ENCODE data around the gene LRRC27.

LRRC27 gene

DNA sequence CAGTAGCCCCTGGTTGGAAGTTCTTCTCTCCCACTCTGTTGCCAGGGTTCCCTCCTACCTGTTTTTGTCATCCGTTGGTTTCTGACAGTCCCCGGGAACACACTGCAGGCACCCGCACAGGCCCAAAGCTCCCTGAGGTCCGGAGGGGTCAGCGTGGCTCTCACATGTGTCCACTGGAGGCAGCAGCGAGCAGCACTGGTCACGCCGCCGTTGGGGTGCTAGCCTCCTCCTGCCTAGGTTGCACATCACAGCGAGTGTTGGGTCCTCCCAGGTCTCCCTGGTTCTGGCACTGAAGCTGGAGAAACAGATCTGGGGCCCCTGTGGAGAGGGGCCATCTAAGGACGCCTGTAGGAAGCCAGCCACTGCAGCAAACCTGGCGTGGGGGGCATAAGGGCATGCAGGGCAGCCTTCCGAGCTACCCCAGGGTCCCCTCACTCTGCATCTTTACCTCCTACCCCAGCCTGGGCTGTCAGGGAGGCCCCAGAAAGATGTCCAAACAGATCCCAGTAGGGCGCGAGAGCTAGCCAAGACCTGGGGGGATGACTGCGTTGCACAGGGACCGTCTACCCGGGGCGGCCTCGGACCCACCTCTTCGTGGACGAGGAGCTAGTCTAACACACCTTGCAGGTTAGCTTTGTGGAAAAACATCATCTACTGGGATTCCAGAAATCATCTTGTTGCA lies 28.9 kb downstream of the LRRC27 start:
- Mint-ChIP-seq H3K27me3 (ENCODE audit: low read depth) (peaks cover 4% of the 10 kb centered on the region), H3K27ac (no peak overlapping the region), H3K4me1 (no peaks in the 10 kb centered on the region), H3K36me3 (ENCODE audit: low read depth) (peaks cover 29% of the 10 kb centered on the region), H3K9me3 (no peaks in the 10 kb centered on the region), H3K4me3 (no peak overlapping the region)
- TF ChIP-seq, protein P1, sequence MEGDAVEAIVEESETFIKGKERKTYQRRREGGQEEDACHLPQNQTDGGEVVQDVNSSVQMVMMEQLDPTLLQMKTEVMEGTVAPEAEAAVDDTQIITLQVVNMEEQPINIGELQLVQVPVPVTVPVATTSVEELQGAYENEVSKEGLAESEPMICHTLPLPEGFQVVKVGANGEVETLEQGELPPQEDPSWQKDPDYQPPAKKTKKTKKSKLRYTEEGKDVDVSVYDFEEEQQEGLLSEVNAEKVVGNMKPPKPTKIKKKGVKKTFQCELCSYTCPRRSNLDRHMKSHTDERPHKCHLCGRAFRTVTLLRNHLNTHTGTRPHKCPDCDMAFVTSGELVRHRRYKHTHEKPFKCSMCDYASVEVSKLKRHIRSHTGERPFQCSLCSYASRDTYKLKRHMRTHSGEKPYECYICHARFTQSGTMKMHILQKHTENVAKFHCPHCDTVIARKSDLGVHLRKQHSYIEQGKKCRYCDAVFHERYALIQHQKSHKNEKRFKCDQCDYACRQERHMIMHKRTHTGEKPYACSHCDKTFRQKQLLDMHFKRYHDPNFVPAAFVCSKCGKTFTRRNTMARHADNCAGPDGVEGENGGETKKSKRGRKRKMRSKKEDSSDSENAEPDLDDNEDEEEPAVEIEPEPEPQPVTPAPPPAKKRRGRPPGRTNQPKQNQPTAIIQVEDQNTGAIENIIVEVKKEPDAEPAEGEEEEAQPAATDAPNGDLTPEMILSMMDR (IDR thresholded peaks at IDR 0.05; ENCODE audit: unreplicated experiment in 3 of 3): peak; percentile 26 to 43 (median 42)

DNA sequence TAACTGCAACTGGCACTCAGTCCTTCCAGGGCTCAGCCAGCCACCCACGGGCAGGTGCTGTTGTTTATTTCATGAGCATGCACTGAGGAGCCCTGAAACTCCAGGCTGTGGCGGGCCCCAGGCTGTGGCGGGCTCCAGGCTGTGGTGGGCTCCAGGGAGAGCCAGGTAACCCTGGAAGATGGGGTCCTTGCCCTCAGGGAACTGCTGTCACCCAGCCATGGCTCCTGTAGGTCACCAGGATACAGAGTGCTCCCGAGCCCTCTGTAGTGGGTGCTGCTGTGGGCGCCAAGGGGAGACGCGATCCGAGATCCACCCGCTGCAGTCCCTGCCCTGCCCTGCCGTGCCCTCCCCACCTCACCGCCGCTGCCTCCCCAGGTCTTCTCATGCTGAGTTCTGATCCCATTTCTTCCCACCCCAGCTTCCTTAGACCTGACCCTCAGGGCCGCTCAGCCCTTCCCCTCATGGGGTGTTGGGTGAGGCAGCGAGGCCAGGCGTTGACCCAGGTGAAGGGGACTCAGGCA lies 29.6 kb downstream of the LRRC27 start:
- TF ChIP-seq, protein P1 (IDR thresholded peaks at IDR 0.05; ENCODE audit: unreplicated experiment in 3 of 3): no peak
- Mint-ChIP-seq H3K36me3 (ENCODE audit: low read depth) (peaks cover 29% of the 10 kb centered on the region), H3K4me1 (no peaks in the 10 kb centered on the region), H3K9me3 (no peaks in the 10 kb centered on the region), H3K27me3 (ENCODE audit: low read depth) (peaks cover 2% of the 10 kb centered on the region), H3K4me3 (no peak overlapping the region), H3K27ac (no peak overlapping the region)

DNA sequence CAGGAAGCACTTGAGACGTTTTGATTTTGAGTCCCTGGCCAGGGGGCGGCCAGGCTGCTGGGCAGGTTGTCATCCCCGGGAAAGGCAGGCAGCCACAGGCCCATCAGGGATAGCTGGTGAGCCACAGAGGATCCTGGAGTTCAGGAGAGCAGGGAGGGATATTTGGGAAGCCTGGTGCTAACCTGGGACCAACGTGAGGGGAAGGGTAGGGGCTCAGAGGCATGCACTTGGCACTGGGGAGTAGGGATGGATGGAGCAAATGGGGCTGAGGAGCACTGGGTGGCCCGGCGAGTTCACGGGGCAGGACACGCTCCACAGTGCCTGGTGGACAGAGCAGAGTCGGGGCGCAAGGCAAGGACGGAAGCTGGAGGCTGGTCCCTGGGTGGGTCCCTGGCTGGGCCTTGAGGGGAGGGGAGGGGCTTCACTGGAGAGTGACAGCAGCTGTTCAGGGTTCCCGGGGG lies 30.2 kb downstream of the LRRC27 start:
- TF ChIP-seq, protein P1 (IDR thresholded peaks at IDR 0.05; ENCODE audit: unreplicated experiment in 3 of 3): no peak
- Mint-ChIP-seq H3K27ac (no peak overlapping the region), H3K4me3 (no peak overlapping the region), H3K4me1 (no peaks in the 10 kb centered on the region), H3K27me3 (ENCODE audit: low read depth) (no peaks in the 10 kb centered on the region), H3K9me3 (no peaks in the 10 kb centered on the region), H3K36me3 (ENCODE audit: low read depth) (peaks cover 30% of the 10 kb centered on the region)

DNA sequence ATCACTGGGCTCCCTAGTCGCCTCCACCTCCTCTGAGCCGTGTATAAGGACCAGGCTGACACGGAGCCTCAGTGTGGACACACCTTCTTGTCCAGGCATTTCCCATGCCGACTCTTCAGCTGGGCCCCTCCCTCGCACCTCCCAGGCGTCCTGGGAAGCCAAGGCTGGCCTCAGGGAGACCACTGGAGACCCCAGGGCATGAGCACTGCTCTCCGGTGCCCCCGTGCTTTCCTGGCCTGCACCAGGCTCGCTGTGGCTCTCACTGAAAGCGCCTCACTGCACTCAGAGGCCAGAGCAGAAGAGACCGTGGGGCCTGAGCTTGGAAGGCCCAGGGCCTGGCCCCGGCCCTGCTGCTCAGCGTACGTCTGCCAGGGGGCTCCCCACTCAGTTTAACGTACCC lies 31.4 kb downstream of the LRRC27 start:
- no peaks in the 10 kb centered on the region for H3K27me3 Mint-ChIP-seq (ENCODE audit: low read depth)
- no peak overlapping the region for H3K27ac Mint-ChIP-seq
- H3K4me1 Mint-ChIP-seq: no peaks in the 10 kb centered on the region
- peaks cover 36% of the 10 kb centered on the region for H3K36me3 Mint-ChIP-seq (ENCODE audit: low read depth)
- no peaks in the 10 kb centered on the region for H3K9me3 Mint-ChIP-seq
- TF ChIP-seq, protein P1 (IDR thresholded peaks at IDR 0.05; ENCODE audit: unreplicated experiment in 3 of 3): no peak
- no peak overlapping the region for H3K4me3 Mint-ChIP-seq

DNA sequence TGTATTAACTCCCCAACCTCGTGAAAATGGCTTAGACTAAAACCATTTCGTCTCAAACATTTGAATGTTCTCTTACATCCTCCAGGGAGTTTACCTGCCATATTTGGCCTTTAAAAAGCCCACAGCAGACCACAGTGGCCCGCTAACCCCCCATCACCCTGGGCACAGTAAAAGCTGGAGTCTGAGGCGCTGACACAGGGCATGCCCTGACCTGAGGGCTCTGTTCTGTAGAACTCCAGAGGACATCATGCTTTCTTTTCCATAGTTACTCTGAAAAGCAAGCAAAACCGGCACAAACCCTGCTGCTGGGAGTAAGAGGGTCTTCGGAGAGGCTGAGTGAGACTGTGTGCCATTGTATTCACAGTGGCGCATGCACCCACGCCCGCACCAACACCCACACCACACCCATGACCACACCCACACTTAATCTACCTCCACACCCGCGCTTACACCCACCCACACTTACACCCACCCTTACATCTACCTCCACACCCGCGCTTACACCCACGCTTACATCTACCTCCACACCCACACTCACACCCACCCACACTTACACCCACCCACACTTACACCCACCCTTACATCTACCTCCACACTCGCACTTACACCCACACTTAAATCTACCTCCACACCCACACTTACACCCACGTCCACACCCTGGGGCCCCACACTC lies 32.1 kb downstream of the LRRC27 start:
- H3K4me3 Mint-ChIP-seq: no peak overlapping the region
- TF ChIP-seq, protein P1 (IDR thresholded peaks at IDR 0.05; ENCODE audit: unreplicated experiment in 3 of 3): no peak
- no peak overlapping the region for H3K27ac Mint-ChIP-seq
- H3K9me3 Mint-ChIP-seq: no peaks in the 10 kb centered on the region
- H3K27me3 Mint-ChIP-seq (ENCODE audit: low read depth): no peaks in the 10 kb centered on the region
- peaks cover 42% of the 10 kb centered on the region for H3K36me3 Mint-ChIP-seq (ENCODE audit: low read depth)
- H3K4me1 Mint-ChIP-seq: no peaks in the 10 kb centered on the region
